LNCaP clone FGC (cell line): ENCODE measurements around the gene SEMA3B.

Experiments
- DNase-seq: peaks from one replicate; pipeline ENCODE4 v3.0.0-alpha.2; 2011; ENCODE audit warnings: low read depth
- H3K4me3 ChIP-seq: 2 replicates; pipeline ENCODE4 v1.5.1; 2011; ENCODE audit warnings: mild to moderate bottlenecking, low read depth, low read length, control low read depth
- CTCF ChIP-seq: IDR thresholded peaks from 2 replicates; pipeline ENCODE4 v1.5.1; 2012; ENCODE audit warnings: mild to moderate bottlenecking; ENCODE audit not compliant: control insufficient read depth, insufficient read depth; ENCODE audit errors: extremely low read depth

SEMA3B gene

GRCh38 chr3:50289130-50289529, 20.2 kb downstream of the SEMA3B start:
- H3K4me3 ChIP-seq = no peak overlapping the region
- no peak for TF ChIP-seq CTCF
- no peak for DNase-seq

- no peak overlapping the region for H3K4me3 ChIP-seq
- TF ChIP-seq CTCF = no peak
- DNase-seq = no peak
Observed at GRCh38 chr3:50290161-50290641, 21.3 kb downstream of the SEMA3B start.

- peak; percentile 96 for DNase-seq
- TF ChIP-seq CTCF = no peak
- peak within 1 kb of the TSS; percentile 65 for H3K4me3 ChIP-seq
Observed at GRCh38 chr3:50292159-50293078, 23.5 kb downstream of the SEMA3B start, which contains the start of gene IFRD2. IFRD2 (minus strand) TSS chr3:50292429; CDS start chr3:50292274, 155 bp downstream.

GRCh38 chr3:50293079-50293801, 24.3 kb downstream of the SEMA3B start:
- H3K4me3 ChIP-seq = peak overlapping the region; percentile 65
- no peak for DNase-seq
- no peak for TF ChIP-seq CTCF

- no peak for TF ChIP-seq CTCF
- H3K4me3 ChIP-seq = no peak overlapping the region
- no peak for DNase-seq
Observed at GRCh38 chr3:50294089-50294488, 25.1 kb downstream of the SEMA3B start.

GRCh38 chr3:50294492-50295403, 25.8 kb downstream of the SEMA3B start:
- H3K4me3 ChIP-seq = no peak overlapping the region
- no peak for DNase-seq
- TF ChIP-seq CTCF = no peak
